ENCODE results near the gene SHISAL1.

The SHISAL1 gene

GRCh38 chr22:44298406-44299091 lies 14.2 kb downstream of the SHISAL1 start:
- no peak for FAIRE-seq

- FAIRE-seq, result no peak
Measured at GRCh38 chr22:44297470-44298061, 15.2 kb downstream of the SHISAL1 start.

GRCh38 chr22:44295406-44295805 lies 17.3 kb downstream of the SHISAL1 start:
- peak; percentile 18 for FAIRE-seq

GRCh38 chr22:44293876-44294275 lies 18.9 kb downstream of the SHISAL1 start:
- no peak for FAIRE-seq

GRCh38 chr22:44293034-44293433 lies 19.7 kb downstream of the SHISAL1 start:
- no peak for FAIRE-seq

GRCh38 chr22:44292521-44292920 lies 20.2 kb downstream of the SHISAL1 start:
- no peak for FAIRE-seq

GRCh38 chr22:44291674-44292360 lies 20.9 kb downstream of the SHISAL1 start:
- no peak for FAIRE-seq

GRCh38 chr22:44291265-44291664 lies 21.5 kb downstream of the SHISAL1 start:
- FAIRE-seq, result no peak

- FAIRE-seq, result peak; percentile 98
Measured at GRCh38 chr22:44289414-44290171, 23.2 kb downstream of the SHISAL1 start.

GRCh38 chr22:44288913-44289312 lies 23.8 kb downstream of the SHISAL1 start:
- FAIRE-seq, result no peak

- FAIRE-seq, result no peak
Measured at GRCh38 chr22:44287741-44288140, 25.0 kb downstream of the SHISAL1 start.

GRCh38 chr22:44287121-44287693 lies 25.5 kb downstream of the SHISAL1 start:
- no peak for FAIRE-seq

GRCh38 chr22:44286646-44287045 lies 26.1 kb downstream of the SHISAL1 start:
- FAIRE-seq, result no peak

- FAIRE-seq, result no peak
Measured at GRCh38 chr22:44284711-44285110, 28.0 kb downstream of the SHISAL1 start.

GRCh38 chr22:44281768-44282637 lies 30.7 kb downstream of the SHISAL1 start:
- FAIRE-seq, result no peak

- no peak for FAIRE-seq
Measured at GRCh38 chr22:44280665-44281188, 32.0 kb downstream of the SHISAL1 start.

GRCh38 chr22:44279069-44279360 lies 33.7 kb downstream of the SHISAL1 start:
- FAIRE-seq, result no peak

- no peak for FAIRE-seq
Measured at GRCh38 chr22:44278243-44279068, 34.3 kb downstream of the SHISAL1 start.

- no peak for FAIRE-seq
Measured at GRCh38 chr22:44277386-44278135, 35.2 kb downstream of the SHISAL1 start.

- no peak for FAIRE-seq
Measured at GRCh38 chr22:44276706-44277356, 35.9 kb downstream of the SHISAL1 start.

All from endometrium (tissue), 2 donors.